ENCODE results near the gene ZNF827.

ZNF827 gene

GRCh38 chr4:145825255-145825654 is 113.4 kb downstream of the ZNF827 start:
- DNase-seq (ENCODE audit: low spot score) = no peak

- no peak for DNase-seq (ENCODE audit: low spot score)
Observed at GRCh38 chr4:145824463-145824862, 114.2 kb downstream of the ZNF827 start.

- DNase-seq (ENCODE audit: low spot score) = no peak
Observed at GRCh38 chr4:145823743-145824142, 114.9 kb downstream of the ZNF827 start.

GRCh38 chr4:145822581-145822980 is 116.0 kb downstream of the ZNF827 start:
- no peak for DNase-seq (ENCODE audit: low spot score)

- DNase-seq (ENCODE audit: low spot score) = no peak
Observed at GRCh38 chr4:145822181-145822580, 116.4 kb downstream of the ZNF827 start.

GRCh38 chr4:145821766-145822165 is 116.9 kb downstream of the ZNF827 start:
- DNase-seq (ENCODE audit: low spot score) = no peak

- DNase-seq (ENCODE audit: low spot score) = no peak
Observed at GRCh38 chr4:145820407-145820806, 118.2 kb downstream of the ZNF827 start.

GRCh38 chr4:145819853-145820181 is 118.8 kb downstream of the ZNF827 start:
- DNase-seq (ENCODE audit: low spot score) = no peak

GRCh38 chr4:145819101-145819852 is 119.3 kb downstream of the ZNF827 start:
- DNase-seq (ENCODE audit: low spot score) = no peak

GRCh38 chr4:145818011-145818410 is 120.6 kb downstream of the ZNF827 start:
- no peak for DNase-seq (ENCODE audit: low spot score)

- no peak for DNase-seq (ENCODE audit: low spot score)
Observed at GRCh38 chr4:145816091-145816490, 122.5 kb downstream of the ZNF827 start.

GRCh38 chr4:145815626-145816025 is 123.0 kb downstream of the ZNF827 start:
- no peak for DNase-seq (ENCODE audit: low spot score)

GRCh38 chr4:145815027-145815612 is 123.5 kb downstream of the ZNF827 start:
- DNase-seq (ENCODE audit: low spot score) = no peak

GRCh38 chr4:145814246-145814645 is 124.4 kb downstream of the ZNF827 start:
- no peak for DNase-seq (ENCODE audit: low spot score)

- DNase-seq (ENCODE audit: low spot score) = no peak
Observed at GRCh38 chr4:145812919-145813318, 125.7 kb downstream of the ZNF827 start.

GRCh38 chr4:145808848-145809512 is 129.6 kb downstream of the ZNF827 start:
- DNase-seq (ENCODE audit: low spot score) = no peak

GRCh38 chr4:145808021-145808650 is 130.5 kb downstream of the ZNF827 start:
- DNase-seq (ENCODE audit: low spot score) = peak; percentile 18

- DNase-seq (ENCODE audit: low spot score) = no peak
Observed at GRCh38 chr4:145805490-145805889, 133.1 kb downstream of the ZNF827 start.

GRCh38 chr4:145804116-145804515 is 134.5 kb downstream of the ZNF827 start:
- no peak for DNase-seq (ENCODE audit: low spot score)

GRCh38 chr4:145799223-145799622 is 139.4 kb downstream of the ZNF827 start:
- DNase-seq (ENCODE audit: low spot score) = no peak

- DNase-seq (ENCODE audit: low spot score) = no peak
Observed at GRCh38 chr4:145797278-145797677, 141.3 kb downstream of the ZNF827 start.

GRCh38 chr4:145796346-145796745 is 142.3 kb downstream of the ZNF827 start:
- DNase-seq (ENCODE audit: low spot score) = no peak

- no peak for DNase-seq (ENCODE audit: low spot score)
Observed at GRCh38 chr4:145795521-145795920, 143.1 kb downstream of the ZNF827 start.

All from hematopoietic multipotent progenitor cell treated with erythropoietin and hydrocortisone succinate and interleukin-3 and kit ligand, for 15 days (in vitro differentiated cells).